ENCODE data around the gene PSD4.

Gene PSD4

GRCh38 chr2:113175042-113175628 is 1.4 kb downstream of the PSD4 start:
- no peaks in the 10 kb centered on the region for H4K20me1 ChIP-seq (ENCODE audit: insufficient read depth)

GRCh38 chr2:113175736-113176695 is 2.2 kb downstream of the PSD4 start:
- no peaks in the 10 kb centered on the region for H4K20me1 ChIP-seq (ENCODE audit: insufficient read depth)
- H3K9ac ChIP-seq = no peak overlapping the region
- no peaks in the 10 kb centered on the region for H3K27me3 ChIP-seq (ENCODE audit: insufficient read depth, low read depth)
- H2AFZ ChIP-seq (ENCODE audit: low read depth) = no peak overlapping the region
- TF ChIP-seq CTCF (conservative IDR thresholded peaks at IDR 0.05; ENCODE audit: low read depth, low read length) = no peak
- H3K4me1 ChIP-seq (ENCODE audit: low read depth, poor library complexity, severe bottlenecking) = peaks cover 8% of the 10 kb centered on the region
- H3K79me2 ChIP-seq (ENCODE audit: insufficient read depth, low read depth) = 0 out of 2 replicates have a peak, but pooled peaks cover 4% of the 10 kb centered on the region
- no peak overlapping the region for H3K4me3 ChIP-seq (IDR thresholded peaks at IDR 0.05; ENCODE audit: insufficient read depth, low read depth, low read length)
- no peak overlapping the region; the same call in 1 of the 2 replicates for H3K27ac ChIP-seq
- H3K4me2 ChIP-seq = peak overlapping the region; percentile 48
- H3K36me3 ChIP-seq (ENCODE audit: insufficient read depth) = no peaks in the 10 kb centered on the region

More at GRCh38 chr2:113175042-113175628, 1.4 kb downstream of the PSD4 start:
- TF ChIP-seq CTCF (conservative IDR thresholded peaks at IDR 0.05; ENCODE audit: low read depth, low read length) = no peak
- Histone ChIP-seq H3K79me2 (ENCODE audit: insufficient read depth, low read depth) (0 out of 2 replicates have a peak, but pooled peaks cover 4% of the 10 kb centered on the region), H3K4me2 (peak overlapping the region; percentile 63), H2AFZ (ENCODE audit: low read depth) (no peak overlapping the region), H3K27ac (no peak overlapping the region; the same call in 1 of the 2 replicates), H3K4me3 (IDR thresholded peaks at IDR 0.05; ENCODE audit: insufficient read depth, low read depth, low read length) (no peak overlapping the region), H3K27me3 (ENCODE audit: insufficient read depth, low read depth) (no peaks in the 10 kb centered on the region), H3K36me3 (ENCODE audit: insufficient read depth) (no peaks in the 10 kb centered on the region), H3K4me1 (ENCODE audit: low read depth, poor library complexity, severe bottlenecking) (peaks cover 8% of the 10 kb centered on the region), H3K9ac (peak overlapping the region; percentile 50; the same call in 1 of the 2 replicates)

- Histone ChIP-seq H3K79me2 (ENCODE audit: insufficient read depth, low read depth) (0 out of 2 replicates have a peak, but pooled peaks cover 4% of the 10 kb centered on the region), H2AFZ (ENCODE audit: low read depth) (no peak overlapping the region), H4K20me1 (ENCODE audit: insufficient read depth) (no peaks in the 10 kb centered on the region), H3K27ac (no peak overlapping the region), H3K27me3 (ENCODE audit: insufficient read depth, low read depth) (no peaks in the 10 kb centered on the region), H3K4me2 (no peak overlapping the region), H3K4me1 (ENCODE audit: low read depth, poor library complexity, severe bottlenecking) (peaks cover 8% of the 10 kb centered on the region), H3K36me3 (ENCODE audit: insufficient read depth) (no peaks in the 10 kb centered on the region), H3K9ac (no peak overlapping the region), H3K4me3 (IDR thresholded peaks at IDR 0.05; ENCODE audit: insufficient read depth, low read depth, low read length) (no peak overlapping the region)
- TF ChIP-seq CTCF (conservative IDR thresholded peaks at IDR 0.05; ENCODE audit: low read depth, low read length) = no peak
These were observed 3.1 kb downstream of the PSD4 start for GRCh38 chr2:113176696-113177355.

GRCh38 chr2:113178069-113178746 is 4.4 kb downstream of the PSD4 start:
- no peak overlapping the region for H3K27ac ChIP-seq
- TF ChIP-seq CTCF (conservative IDR thresholded peaks at IDR 0.05; ENCODE audit: low read depth, low read length) = no peak
- no peaks in the 10 kb centered on the region for H3K36me3 ChIP-seq (ENCODE audit: insufficient read depth)
- no peaks in the 10 kb centered on the region for H3K27me3 ChIP-seq (ENCODE audit: insufficient read depth, low read depth)
- no peak overlapping the region for H3K4me2 ChIP-seq
- H3K4me3 ChIP-seq (IDR thresholded peaks at IDR 0.05; ENCODE audit: insufficient read depth, low read depth, low read length) = no peak overlapping the region
- no peaks in the 10 kb centered on the region for H4K20me1 ChIP-seq (ENCODE audit: insufficient read depth)
- peaks cover 8% of the 10 kb centered on the region for H3K4me1 ChIP-seq (ENCODE audit: low read depth, poor library complexity, severe bottlenecking)
- H3K79me2 ChIP-seq (ENCODE audit: insufficient read depth, low read depth) = 0 out of 2 replicates have a peak, but pooled peaks cover 4% of the 10 kb centered on the region
- no peak overlapping the region for H3K9ac ChIP-seq
- H2AFZ ChIP-seq (ENCODE audit: low read depth) = no peak overlapping the region

All from KMS-11 (cell line).